RCC 7860 (cell line): ENCODE results near the gene KBTBD13.
A peak's percentile ranks its signal among the peaks of the same experiment; 100 is the strongest.
"Not testable (repeated sequence)": the region's sequence is repeated elsewhere in the genome, so short reads cannot be mapped to it uniquely, and the experiment has no call there.

Experiments used
- DNase-seq: peaks from one replicate; pipeline ENCODE4 v3.0.0-alpha.2; 2015; ENCODE audit warnings: low spot score
- FAIRE-seq: peaks from 2 replicates; lab custom pipeline; 2012; peaks lifted over from hg19 to GRCh38; lab: Jason Lieb, UNC

Gene KBTBD13

GRCh38 chr15:65068403-65068788, 8.2 kb upstream of the KBTBD13 start:
- FAIRE-seq (no peak), DNase-seq (no peak)

GRCh38 chr15:65069179-65069578, 7.4 kb upstream of the KBTBD13 start:
- FAIRE-seq, result no peak

DNA sequence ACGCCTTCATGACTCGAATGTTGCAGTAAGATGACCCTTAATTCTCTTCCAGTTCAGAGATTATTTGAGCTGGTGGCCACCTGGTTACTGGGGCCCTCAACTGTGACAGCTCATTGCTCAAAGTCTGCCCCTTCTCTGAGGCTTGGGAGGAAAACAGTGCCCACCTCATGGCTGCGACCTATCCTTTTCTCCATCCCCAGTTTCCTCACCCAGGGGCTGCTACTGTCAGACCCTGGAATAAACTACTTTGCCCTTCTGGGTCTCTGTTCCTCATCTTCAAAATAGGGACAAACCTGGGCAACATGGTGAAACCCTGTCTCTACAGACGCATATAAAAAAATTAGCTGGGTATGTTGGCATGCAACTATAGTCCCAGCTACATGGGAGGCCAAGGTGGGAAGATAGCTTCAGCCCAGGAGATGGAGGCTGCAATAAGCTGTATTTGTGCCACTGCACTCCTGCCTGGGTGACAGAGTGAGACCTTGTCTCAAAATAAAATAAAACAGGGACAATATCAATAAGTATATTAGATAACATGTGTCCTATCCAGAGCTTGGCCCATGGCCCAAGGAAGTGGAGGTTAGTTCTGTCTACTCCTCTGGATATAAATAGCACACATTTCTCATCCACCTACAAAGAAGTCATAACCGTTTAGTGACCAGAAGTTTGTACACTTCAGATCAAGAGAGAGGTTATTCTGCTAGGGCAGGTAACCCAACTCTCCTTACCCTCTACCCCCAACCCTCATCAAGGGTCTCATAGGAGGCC, 6.6 kb upstream of the KBTBD13 start:
- FAIRE-seq, result no peak
- DNase-seq, result no peak

More at GRCh38 chr15:65069179-65069578, 7.4 kb upstream of the KBTBD13 start:
- DNase-seq, result no peak

GRCh38 chr15:65071381-65071811, 5.2 kb upstream of the KBTBD13 start:
- FAIRE-seq (no peak), DNase-seq (no peak)

DNA sequence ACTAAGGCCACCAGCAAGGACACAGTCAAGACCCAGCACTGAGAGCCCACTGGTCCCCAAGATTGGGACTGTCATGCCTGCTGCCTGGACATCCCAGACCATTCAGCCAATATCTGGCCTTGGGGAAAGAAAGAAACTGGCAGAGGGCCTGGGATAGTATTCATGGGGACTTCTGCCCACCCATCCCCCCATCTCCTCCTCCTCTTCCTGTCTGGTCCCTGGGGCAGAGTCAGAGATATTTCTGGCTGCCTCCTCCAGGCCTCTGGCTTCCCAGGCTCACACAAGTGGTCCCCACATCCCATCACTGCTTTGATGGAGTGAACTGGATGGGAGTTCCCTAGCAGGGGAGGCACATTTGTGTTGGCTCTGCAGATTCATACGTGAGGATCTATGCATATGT, 4.5 kb upstream of the KBTBD13 start:
- no peak for DNase-seq
- FAIRE-seq, result no peak

DNA sequence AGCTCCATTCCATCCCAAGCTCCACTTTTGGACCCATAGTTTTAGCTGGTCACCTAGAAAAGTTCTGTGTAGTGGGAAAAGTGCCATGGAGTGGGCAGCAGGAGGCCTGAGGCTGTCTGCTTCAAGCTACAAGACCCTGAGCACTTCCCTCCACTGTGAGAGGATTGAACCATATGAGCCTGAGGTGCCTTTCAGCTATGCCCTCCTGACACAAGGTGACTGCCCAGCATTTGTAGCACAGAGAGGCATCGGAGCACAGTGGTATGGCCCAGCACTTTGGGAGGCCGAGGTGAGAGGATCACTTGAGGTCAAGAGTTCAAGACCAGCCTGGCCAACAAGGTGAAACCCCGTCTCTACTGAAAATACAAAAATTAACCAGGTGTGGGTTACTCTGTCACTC, 3.9 kb upstream of the KBTBD13 start:
- no peak for FAIRE-seq
- no peak for DNase-seq

DNA sequence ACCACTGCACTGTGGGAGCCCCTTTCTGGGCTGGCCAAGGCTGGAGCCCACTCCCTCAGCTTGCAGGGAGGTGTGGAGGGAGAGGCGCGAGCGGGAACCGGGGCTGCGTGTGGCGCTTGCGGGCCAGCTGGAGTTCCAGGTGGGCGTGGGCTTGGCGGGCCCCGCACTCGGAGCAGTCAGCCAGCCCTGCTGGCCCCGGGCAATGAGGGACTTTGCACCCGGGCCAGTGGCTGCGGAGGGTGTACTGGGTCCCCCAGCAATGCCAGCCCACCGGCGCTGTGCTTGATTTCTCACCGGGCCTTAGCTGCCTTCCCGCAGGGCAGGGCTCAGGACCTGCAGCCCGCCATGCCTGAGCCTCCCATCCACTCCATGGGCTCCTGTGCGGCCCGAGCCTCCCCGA, 1.6 kb upstream of the KBTBD13 start:
- not testable (repeated sequence) for FAIRE-seq, DNase-seq

- FAIRE-seq, result not testable (repeated sequence)
These were observed 745 bp upstream of the KBTBD13 start for GRCh38 chr15:65075607-65076395.

GRCh38 chr15:65077291-65077980, 890 bp downstream of the KBTBD13 start:
- FAIRE-seq, result no peak
- no peak for DNase-seq

More at GRCh38 chr15:65075607-65076395, 745 bp upstream of the KBTBD13 start:
- DNase-seq, result not testable (repeated sequence)

DNA sequence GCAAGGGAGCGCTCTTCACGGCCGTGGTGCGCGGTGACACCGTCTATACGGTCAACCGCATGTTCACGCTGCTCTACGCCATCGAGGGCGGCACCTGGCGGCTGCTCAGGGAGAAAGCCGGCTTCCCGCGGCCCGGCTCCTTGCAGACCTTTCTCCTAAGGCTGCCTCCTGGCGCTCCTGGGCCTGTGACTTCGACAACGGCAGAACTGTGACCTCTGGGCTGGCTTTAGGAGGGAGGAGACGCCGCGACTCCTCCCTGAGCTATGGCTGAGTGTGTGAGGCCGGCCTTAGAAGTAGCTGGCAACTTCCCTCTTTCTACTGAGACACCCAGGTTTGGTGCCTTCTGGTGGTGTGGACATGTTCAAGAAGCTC, 1.4 kb downstream of the KBTBD13 start:
- DNase-seq (peak; percentile 6), FAIRE-seq (no peak)

DNA sequence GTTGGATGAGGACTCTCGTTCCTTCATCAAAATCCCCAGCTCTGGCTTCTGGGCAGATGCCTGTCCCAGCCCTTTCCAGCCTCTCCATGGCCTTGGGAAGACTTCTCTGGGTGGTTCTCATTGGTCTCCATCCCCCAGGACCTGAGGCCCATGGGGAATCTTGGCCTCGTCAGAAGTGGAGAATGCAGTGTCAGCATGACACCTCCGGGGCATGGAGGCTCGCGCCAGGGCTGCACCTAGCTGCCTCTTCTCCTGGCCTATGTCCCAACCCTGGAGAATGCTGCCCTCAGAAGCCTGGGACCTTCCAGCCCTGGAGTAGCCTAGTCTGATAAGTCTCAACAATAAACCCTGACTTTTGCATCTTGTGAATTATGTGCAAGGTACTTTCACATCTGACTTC, 3.0 kb downstream of the KBTBD13 start:
- DNase-seq (no peak), FAIRE-seq (no peak)

DNA sequence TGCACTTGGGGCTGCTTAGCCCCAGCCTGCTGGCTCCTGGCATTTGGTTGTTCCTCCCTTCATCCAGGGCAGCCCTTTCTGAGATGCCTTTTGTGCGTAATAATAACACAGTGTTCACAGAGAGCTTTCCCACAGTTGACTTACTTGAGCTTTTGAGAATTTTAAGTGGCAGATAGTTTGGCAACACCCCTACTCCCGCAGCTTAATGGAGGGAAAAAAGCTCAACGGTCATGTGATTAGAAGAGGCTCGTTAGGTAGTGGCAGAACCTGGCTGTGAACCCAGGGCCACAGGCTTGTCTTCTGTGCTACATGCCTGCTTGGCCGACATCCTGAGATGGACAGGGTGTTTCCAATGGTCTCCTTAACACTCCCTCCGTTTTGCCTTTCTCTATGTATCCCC, 4.7 kb downstream of the KBTBD13 start:
- DNase-seq (no peak), FAIRE-seq (no peak)

DNA sequence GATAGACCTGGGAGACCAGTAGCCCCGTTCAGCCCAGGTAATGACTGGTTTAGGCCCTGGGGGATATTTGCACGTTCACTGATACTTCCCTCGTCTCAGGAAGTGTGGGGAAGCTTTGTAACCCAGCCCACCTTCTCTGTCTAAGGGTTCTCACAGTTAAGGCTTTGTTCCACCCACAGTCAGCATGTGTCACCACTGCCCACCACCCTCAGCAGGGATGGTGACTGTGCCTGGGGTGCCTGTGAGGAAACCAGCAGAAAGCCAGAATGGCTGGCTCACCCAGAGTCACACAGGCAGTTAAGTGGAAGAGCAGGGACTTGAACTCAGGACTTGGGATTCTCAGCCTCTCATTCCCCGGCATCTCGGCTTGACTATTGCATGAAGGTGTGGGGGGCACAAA, 5.2 kb downstream of the KBTBD13 start:
- FAIRE-seq, result no peak

GRCh38 chr15:65082303-65082953, 5.9 kb downstream of the KBTBD13 start:
- FAIRE-seq, result no peak
- DNase-seq, result no peak

More for the DNA sequence above, 5.2 kb downstream of the KBTBD13 start:
- no peak for DNase-seq

DNA sequence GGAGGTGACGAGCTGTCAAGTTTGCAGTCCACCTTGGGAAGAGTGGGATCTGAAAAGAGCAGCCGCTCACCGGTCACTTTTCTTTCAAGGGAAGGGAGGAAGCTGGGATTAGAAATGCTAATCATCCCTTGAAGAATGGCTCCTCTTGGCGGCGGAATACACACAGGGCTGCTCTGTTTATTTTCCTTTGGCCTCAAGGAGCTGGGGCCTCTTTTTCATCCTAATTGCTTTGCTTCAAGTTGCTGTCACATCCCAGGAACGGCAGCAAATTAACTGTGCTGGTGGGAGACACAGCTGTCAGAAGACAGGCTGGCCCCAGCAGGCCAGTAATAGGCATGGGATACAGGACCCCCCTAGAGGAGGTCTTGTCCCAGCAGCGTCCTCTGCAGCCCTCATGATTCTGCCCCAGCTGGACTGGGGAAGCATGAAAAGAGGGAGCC, 6.7 kb downstream of the KBTBD13 start:
- no peak for FAIRE-seq
- DNase-seq, result no peak

GRCh38 chr15:65084500-65085206, 8.1 kb downstream of the KBTBD13 start:
- DNase-seq (no peak), FAIRE-seq (no peak)

DNA sequence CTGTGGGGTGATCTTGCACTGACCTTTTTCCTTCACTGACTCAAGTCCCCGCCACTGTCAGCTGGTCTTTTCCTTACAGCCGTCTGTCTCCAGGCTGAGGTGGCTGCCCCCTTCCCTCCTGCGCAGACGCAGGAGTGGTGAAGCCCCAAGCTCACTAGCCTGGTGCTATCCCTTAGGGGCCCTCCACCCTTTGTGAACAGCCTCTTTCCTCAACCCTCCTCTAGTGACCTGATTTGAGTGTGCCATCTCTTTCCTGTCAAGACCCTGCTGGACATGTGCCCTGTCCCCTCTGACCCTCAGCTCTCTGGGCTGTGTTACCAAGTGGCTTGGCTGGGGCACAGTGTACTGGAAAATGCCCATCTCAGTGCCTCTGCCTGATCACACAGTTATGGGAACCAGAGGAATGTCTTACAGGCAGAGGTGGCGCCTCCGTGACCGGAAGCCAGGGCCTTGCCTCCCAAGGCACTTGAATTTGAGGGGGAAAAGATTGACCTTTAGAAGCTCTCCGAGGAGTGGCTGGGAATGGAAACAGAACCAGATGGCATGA, 8.7 kb downstream of the KBTBD13 start:
- DNase-seq (no peak), FAIRE-seq (no peak)

- DNase-seq, result peak; percentile 18
These were observed 9.6 kb downstream of the KBTBD13 start for GRCh38 chr15:65085990-65086679.

GRCh38 chr15:65086680-65087111, 10.2 kb downstream of the KBTBD13 start:
- FAIRE-seq (no peak), DNase-seq (no peak)

More at GRCh38 chr15:65085990-65086679, 9.6 kb downstream of the KBTBD13 start:
- no peak for FAIRE-seq
